ELF-1 (cell line): ENCODE measurements around the gene CCDC158.
A peak's percentile ranks its signal among the peaks of the same experiment; 100 is the strongest.
"Not testable (repeated sequence)": the region's sequence is repeated elsewhere in the genome, so short reads cannot be mapped to it uniquely, and the experiment has no call there.

Source experiments
- DNase-seq: peaks from one replicate; pipeline ENCODE4 v3.0.0-alpha.2; 2016; ENCODE audit warnings: low read depth, low spot score

Gene CCDC158

DNA sequence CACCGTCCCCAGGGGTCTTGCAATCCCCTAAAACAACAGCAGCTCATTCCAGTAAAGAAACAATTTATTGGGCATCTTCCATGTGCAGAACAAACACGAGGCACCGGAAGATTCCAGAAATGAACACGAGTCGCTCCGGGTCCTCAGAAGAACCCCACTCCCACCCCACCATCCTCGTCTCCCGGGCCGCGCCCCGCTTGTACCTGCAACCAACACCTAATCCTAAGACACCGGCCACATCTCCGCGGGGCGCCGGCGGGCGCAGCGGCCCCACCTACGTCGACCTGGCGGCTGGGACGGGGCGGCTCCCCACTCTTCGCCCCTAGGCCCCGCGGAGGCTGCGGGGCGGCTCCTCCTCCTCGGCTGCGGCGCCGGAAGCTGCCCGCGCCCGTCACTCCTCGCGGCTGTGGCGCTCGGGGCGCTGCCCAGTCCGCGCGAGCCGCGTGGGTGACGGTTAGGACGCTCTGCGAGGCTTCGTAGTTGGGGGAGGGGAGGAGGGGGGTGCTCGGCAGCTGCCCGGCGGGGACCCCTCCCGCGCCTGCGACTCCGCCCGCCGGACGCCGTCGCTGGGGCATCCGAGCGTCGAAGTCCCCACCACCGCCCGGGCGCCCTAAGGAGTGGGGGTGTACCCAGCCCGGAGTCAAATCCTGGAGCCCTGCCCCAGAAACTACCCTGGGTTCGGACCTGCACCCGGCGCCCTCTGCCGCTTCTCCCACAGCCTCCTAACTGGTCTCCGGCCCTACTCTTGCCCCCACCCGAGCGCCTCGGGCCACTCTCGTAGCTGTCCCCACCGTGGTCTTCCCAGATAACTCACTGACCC lies at the start of gene CCDC158:
TSS of gene CCDC158 (minus strand) at position 380 of the 820 bp plus-strand sequence. CDS start 17,934 bp downstream, outside the sequence.
- DNase-seq = no peak

DNA sequence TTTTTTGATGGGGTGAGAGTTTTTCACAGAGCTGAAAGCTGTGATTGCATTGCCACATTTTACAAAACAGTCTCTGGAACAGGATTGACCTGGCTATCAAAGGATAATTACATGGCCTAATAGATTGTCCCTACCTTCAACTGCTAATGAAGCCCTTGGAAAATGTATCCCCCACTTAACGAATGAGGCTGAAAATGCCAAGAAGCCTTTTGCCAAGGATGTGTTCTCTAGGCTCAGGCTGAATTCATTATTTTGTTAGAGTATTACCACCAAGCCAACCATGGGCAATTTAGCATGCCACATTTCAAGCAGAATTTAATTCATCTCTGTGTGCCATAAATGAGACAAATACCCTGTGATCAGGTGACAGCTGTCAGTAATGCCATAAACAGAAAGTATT lies 49.6 kb upstream of the CCDC158 start:
- no peak for DNase-seq

DNA sequence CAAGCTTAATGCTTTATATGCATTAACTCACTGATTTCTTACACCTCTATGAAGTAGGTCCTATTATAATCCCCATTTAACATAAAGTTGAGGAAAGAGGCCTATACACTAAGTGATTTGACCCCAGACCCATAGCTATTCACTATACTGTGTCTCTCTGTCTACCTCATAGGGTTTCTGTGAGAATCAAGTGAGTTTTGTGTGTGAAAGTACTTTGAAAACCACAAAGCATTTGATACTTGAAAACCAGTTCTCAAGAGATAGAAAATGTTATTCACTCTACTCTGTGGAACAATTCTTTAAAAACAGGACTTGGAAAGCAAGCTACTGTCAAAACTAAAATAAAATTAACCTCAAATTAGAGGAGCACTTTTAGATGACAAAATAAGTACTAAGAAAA lies 49.1 kb upstream of the CCDC158 start:
- DNase-seq = no peak

DNA sequence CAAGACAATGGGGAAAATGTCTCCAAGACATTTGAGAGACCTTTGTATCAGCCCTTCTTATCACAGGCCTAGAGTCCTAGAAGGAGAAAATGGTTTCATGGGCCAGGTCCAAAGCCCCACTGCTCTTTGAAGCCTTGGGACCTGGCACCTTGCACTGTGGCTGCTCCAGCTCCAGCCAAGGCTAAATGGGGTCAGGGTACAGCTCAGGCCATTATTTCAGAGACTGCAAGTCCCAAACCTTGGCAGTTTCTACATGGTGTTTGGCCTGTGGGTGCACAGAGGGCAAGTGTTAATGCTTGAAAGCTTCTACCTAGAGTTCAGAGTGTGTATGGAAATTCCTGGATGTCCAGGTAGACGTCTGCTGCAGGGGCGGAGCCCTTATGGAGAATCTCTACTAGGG lies 42.6 kb upstream of the CCDC158 start:
- DNase-seq = no peak

DNA sequence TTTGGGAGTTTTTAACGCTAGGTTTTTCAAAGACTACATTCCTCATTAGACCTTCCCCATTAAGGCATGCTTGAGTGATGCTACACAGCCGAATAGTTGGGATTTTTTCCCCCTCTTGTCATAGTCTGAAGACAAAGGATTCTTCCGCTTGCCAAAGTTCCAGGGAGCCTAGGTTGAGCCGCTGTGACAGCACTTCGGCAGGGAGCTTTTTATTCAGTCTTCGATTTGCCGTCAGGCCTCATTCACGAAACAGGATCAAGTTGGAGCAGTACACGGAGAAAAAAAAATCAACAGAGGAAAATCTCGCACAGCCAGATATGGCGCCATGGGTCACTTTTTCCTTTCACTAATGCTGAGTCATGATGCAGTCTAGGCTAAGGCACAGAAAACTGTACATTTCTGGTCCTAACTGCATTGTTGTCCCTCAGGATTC lies 38.4 kb upstream of the CCDC158 start:
- DNase-seq = peak; percentile 92

DNA sequence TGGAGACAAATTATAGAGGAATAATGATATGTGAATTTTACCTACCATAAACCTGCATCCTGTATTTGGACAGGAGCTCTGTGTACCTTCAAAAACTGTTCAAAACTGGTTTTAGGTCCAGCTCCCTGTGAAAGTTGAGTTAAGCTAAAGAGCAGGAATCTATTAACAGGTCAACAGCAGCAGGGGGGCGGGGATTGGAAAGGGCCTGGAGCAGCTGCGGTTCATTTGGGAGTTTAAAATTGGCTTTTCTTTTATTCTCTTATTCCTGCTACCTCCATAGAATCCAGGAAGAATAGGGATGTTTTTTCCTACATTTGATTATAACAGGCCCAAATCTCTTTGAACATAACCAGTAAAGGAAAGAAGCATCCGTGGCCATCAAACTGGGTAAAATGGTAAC lies 37.9 kb upstream of the CCDC158 start:
- DNase-seq = peak; percentile 68

DNA sequence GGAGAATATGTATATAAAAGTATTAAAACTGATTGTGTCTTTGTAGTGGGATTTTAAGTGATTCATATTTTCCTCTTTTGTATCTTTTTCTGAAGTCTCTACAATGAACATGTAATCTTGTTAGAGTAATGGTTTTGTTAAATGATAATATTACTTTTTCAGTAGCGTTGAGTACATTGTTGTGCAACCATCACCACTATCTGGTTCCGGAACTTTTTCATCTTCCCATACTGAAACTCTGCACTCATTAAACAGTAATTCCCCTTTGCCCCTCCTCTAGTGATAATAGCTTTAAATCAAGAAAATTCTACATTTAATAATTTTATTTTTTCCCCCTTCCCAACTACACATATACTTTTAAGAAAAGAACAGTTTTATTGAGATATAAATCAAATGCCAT lies 37.4 kb upstream of the CCDC158 start:
- no peak for DNase-seq

DNA sequence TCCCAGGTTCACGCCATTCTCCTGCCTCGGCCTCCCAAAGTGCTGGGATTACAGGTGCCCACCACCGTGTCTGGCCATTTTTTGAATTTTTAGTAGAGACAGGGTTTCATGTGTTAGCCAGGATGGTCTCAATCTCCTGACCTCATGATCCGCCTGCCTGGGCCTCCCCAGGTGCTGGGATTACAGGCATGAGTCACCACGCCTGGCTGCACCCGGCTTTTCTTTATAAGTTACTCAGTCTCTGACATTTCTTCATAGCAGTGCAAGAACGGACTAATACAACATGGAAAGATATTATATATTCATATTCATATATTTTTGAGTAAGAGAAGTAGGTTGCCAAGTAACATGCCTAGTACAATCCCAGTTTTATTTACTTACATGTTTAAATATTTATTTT lies 36.9 kb upstream of the CCDC158 start:
- peak; percentile 39 for DNase-seq

DNA sequence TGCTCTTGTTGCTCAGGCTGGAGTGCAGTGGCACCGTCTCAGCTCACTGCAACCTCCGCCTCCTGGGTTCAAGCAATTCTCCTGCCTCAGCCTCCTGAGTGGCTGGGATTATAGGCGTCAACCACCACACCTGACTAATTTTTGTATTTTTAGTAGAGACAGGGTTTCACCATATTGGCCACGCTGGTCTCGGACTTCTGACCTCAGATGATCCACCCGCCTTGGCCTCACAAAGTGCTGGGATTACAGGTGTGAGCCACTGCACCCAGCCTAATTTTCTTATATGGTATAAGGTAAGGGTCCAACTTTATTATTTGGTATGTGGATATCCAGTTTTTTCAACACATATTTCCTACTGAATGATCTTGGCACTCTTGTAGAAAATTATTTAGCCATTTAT lies 33.1 kb upstream of the CCDC158 start:
- DNase-seq = not testable (repeated sequence)

DNA sequence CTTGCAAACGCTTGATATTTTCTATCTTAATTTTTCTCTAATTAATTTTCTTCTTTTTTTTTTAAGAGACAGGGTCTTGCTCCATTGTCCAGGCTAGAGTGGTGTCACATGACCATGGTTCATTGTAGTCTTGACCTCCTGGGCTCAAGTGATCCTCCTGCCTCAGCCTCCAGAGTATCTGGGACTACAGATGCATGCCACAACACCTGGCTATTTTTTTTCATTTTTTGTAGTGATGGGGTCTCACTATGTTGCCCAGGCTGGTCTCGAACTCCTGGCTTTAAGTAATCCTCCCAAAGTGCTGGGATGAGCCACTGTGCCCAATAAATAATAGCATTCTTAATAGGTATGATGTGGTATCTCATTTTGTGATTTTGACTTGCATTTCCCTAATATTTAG lies 32.3 kb upstream of the CCDC158 start:
- DNase-seq = no peak

DNA sequence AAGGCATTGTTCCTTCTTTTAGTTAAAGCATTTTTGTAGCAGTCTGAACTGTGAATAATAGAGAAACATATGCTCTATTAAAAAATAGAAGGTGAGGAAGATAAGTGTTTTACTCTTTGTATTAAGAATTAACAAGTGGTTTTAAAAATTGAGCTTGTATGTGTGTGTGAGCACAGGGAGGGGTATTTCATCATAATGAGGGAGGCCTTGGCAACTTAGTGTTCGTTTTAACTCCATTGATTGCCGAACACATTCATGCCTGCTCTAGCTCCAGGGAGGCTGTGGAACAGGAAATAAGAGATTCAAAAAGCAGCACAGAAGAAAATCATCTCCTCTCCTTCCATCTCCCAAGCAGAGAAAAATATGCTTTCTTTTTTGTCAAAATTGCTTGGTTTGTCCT lies 28.9 kb upstream of the CCDC158 start:
- DNase-seq = no peak

DNA sequence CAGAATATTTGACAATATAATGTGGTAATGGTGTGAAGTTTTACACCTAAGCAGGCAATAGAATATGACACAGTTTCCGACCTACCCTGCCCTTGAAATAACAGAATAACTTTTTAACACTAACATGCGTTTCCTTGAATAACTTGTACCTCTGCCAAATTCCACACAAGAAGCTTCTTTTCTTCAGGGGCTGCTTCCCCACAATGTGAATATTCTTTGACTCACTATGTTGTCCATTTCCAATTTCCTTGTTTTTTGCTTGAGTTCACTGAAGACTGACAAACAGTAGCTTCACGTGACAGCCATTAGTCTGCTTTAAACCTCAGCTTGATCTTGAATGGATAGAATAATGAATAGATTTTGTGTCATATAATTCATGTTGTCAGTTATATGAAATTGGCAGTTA lies 28.4 kb upstream of the CCDC158 start:
- no peak for DNase-seq

DNA sequence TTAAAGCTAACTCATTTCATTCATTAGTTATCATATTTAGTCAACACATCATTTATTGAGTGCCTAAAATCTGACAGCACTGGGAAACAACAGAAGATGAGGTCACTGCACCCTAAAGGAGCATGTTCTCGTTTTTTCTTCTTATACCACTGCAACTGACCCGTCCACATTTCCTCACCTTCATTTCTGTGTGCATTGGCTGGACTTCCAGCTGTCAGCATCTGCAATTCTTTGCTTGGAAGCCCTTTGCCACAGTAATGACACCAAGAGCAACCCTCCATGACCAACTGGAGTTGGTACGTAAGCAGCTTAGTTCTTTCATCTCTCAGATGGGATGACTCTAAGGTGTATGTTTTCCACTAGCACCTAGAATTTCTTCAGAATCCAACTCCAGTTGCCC lies 27.3 kb upstream of the CCDC158 start:
- no peak for DNase-seq

DNA sequence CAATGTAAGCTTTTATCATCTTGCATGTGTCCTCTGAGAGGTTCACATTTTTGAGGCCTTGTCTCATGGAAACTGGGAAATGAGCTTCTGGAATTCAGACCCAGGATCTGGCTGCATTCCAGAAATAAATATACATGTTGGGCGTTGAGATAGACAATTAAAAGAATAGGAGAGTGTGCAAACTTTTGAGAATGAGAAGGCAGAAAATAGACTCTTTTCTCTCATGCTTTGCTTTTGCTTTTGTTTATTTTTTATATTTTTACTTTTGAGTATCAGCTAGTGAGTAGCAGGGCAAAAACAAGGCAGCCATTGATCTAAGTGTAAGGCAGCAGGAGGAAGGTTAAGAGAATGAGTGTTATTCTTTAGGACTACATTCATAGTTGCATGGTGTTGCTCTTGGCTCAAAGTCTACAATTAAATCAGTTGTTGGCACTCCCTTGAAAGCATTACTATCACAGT lies 26.5 kb upstream of the CCDC158 start:
- no peak for DNase-seq

DNA sequence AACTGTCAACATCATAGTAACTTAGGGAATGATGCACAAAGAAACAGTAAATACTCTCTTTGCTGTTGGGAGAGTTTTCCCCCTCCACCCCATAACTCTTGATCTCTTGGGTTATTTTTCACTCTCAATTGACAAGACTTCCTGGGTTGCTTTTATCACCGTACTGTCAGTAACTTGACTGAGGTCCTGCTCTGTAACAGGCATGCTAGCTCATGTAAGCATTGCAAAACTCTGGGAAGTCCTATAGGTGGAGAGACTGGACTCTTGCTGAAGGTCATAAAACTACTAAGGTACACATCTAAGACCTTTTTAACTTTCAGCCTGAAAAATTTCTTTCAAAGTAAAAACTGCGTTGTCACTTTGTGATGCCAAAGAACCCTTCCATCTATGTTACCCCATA lies 25.0 kb upstream of the CCDC158 start:
- DNase-seq = no peak

DNA sequence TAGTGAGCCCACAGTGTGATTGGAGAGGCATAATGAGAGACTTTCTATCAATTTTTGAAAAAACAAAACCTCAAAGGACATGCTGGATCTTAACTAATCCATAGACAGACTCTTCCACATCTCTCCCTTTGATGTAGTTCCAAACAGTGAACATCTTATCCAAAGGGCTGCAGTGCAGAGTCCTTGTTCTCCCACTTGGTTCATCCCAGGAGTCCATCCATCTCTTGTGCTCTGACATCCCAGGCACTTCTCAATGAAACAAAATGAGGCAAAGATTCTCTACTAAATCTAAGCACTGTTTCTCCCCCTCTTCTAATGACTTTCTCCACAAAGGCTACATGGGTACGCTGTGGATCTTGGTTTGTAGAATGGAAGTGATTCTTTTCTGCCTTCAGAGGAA lies 22.4 kb upstream of the CCDC158 start:
- DNase-seq = no peak

DNA sequence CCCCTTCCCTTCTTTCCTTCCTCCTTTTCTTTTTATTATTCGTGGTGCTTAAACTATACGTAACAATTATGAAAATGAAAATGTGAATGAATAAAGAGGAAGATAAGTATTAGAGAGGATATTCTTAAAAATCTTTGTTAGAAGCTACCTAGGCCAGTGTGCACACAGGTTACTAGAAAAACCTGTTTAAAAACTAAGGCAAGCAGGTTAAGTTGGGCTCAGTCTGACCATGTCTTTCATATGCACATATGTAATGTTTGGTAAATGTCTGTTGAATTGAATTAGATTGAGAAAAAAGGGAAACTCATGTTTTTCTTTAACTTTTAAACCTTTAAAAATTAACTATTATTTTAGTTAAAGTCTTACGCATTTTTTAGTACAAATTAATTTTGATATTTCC lies 21.9 kb upstream of the CCDC158 start:
- DNase-seq = no peak

DNA sequence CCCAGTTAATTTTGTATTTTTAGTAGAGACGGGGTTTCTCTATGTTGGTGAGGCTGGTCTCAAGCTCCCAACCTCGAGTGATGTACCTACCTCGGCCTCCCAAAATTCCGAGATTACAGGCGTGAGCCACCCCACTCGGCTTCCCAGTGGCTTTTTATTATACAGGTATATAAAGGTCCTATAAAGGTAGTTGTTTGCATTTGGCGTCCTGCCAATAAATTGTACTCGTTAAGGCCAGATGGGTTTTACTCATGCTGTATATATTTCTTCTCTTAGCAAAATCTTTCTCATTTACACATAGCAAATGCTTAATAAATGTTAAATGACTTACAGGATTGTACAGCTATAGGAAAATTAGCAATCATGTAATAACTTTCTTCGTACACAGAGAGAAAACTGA lies 20.9 kb upstream of the CCDC158 start:
- DNase-seq = no peak

DNA sequence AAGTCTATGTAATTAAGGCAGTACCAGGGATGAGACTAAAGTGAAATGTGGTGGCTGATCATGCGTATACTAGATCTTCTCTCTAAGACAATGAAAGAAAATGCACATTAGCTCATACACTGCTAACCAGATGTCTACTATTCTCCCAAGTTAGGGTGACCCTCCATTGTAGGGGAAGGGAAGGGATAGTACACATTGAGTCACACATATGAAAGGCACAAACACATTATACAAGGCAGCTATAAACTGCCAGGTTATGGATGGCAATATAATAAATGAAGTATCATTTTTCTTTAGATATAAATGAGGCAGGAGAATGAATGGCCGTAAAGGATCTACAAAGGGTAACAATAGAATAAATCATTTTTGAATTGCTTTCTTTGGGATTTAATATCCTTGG lies 18.6 kb upstream of the CCDC158 start:
- no peak for DNase-seq

DNA sequence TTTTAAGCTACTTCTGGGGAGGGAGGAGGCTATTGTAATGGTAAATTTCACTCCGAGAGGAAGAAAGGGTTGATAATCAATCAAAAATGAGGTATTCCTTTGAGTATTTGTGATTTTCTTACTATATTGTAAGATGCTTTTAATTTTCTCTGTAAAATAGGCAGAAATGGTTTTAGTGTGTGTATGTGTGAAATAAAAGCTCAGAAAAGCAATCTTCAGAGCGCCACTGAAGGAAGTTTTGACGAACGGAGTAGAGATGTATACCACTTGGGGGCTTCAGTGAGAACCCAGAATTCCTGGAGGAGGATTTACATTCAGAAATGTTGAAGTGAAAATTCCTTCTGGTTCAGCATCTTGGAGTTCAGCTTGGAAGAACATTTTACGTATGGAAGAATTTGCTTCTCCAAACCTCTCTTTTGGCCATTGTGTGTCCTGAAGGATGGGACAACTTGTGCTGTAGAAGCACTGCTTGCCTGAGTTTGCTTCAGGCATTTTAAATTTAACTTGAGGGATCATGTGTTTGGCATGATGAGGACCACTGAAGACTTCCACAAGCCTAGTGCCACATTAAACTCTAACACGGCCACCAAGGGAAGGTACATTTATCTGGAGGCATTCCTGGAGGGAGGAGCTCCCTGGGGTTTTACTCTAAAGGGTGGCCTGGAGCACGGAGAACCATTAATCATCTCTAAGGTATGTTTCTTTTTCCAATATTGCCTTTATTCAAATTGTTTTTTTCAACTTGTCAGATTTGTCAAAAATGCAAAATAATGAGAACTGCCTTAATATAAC lies 14.8 kb upstream of the CCDC158 start:
- no peak for DNase-seq

DNA sequence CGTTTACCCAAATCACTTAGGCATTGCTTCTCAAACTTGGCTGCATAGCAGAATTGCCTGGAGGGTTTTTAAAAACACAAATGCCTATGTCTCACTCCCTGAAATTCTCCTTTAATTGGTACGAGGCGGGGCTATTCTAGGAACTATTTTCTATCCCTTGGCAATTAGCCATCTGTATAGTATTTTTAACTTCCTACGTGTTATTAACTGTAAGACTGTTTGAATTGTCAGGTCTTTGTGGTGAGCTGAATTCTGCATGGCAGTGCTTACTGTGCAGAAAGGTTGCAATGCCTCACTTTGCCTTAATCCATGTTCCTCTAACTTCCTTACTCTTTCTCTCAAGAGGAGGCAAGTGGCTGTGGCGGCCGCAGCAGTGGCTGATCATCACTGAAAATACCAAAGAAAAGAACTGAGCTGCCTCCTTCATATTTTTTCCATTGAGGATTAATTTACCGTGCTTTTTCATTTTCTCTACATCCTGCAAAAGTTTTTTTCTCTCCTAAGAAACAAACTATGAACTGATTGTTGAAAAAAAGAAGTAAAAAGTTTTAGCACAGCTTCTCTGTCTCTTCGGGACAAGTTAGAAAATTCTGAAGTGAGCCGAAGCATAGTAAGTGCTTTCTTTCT lies 14.1 kb upstream of the CCDC158 start, which contains the start of gene SHROOM3:
TSS of gene SHROOM3 (plus strand) at position 329 of the 627 bp plus-strand sequence. CDS start 824 bp downstream, outside the sequence.
- DNase-seq = peak; percentile 67
